Smooth muscle cell (in vitro differentiated cells): ENCODE results near the gene TMEM117. TPM values are rescaled to one million over a fixed set of nuclear protein-coding genes. Genes with fewer than 3 reads are reported as not detected.

ENCODE experiments used
- DNase-seq: peaks from one replicate; lab custom pipeline; 2025; ENCODE audit not compliant: unreplicated experiment; lab: John Stamatoyannopoulos, UW
- H2AFZ ChIP-seq: fragments of 200-600 bp; sonication (generic); 2 replicates; pipeline ENCODE4 v1.6.0; 2016; ENCODE audit warnings: antibody characterized with exemption, low read depth, mild to moderate bottlenecking
- H3F3A ChIP-seq: fragments of 200-600 bp; sonication (generic); 2 replicates; pipeline ENCODE4 v1.6.0; 2017; ENCODE audit warnings: antibody characterized with exemption, low read depth
- H3K27ac ChIP-seq: fragments of 200-600 bp; sonication (generic); 2 replicates; pipeline ENCODE4 v1.5.1; 2016; ENCODE audit warnings: low read depth, mild to moderate bottlenecking
- H3K27me3 ChIP-seq: fragments of 200-600 bp; sonication (generic); 2 replicates; pipeline ENCODE4 v1.6.1; 2016; ENCODE audit warnings: low read depth, mild to moderate bottlenecking
- H3K36me3 ChIP-seq: fragments of 200-600 bp; sonication (generic); 2 replicates; pipeline ENCODE4 v1.5.1; 2016; ENCODE audit warnings: low read depth
- H3K4me1 ChIP-seq: fragments of 200-600 bp; sonication (generic); 2 replicates; pipeline ENCODE4 v1.5.1; 2016; ENCODE audit warnings: low read depth
- H3K4me2 ChIP-seq: fragments of 200-600 bp; sonication (generic); 2 replicates; pipeline ENCODE4 v1.6.0; 2016; ENCODE audit warnings: mild to moderate bottlenecking
- H3K4me3 ChIP-seq: fragments of 200-600 bp; sonication (generic); 2 replicates; pipeline ENCODE4 v1.5.1; 2016; ENCODE audit warnings: mild to moderate bottlenecking
- H3K79me2 ChIP-seq: fragments of 200-600 bp; sonication (generic); 2 replicates; pipeline ENCODE4 v1.6.0; 2016; ENCODE audit warnings: low read depth, mild to moderate bottlenecking
- H3K9ac ChIP-seq: fragments of 200-600 bp; sonication (generic); 2 replicates; pipeline ENCODE4 v1.6.0; 2016; ENCODE audit warnings: low read depth
- H3K9me3 ChIP-seq: fragments of 200-600 bp; sonication (generic); replicated peaks from 2 replicates; pipeline ENCODE4 v1.5.1; 2016; ENCODE audit warnings: low read depth
- H4K20me1 ChIP-seq: fragments of 200-600 bp; sonication (generic); 2 replicates; pipeline ENCODE4 v1.6.0; 2016; ENCODE audit warnings: low read depth
- WGBS: methylation state at CpG from one replicate; pipeline ENCODE4 v1.1.7; 2016; ENCODE audit warnings: low lambda C conversion rate; 5-methylcytosine and 5-hydroxymethylcytosine counted together
- polyA plus RNA-seq: library from polyadenylated mRNA; unstranded; fragments of >200 nt; fragmentation: Nextera tagmentation; extraction: Ambion mirVana; gene quantifications from 2 replicates; pipeline ENCODE4 v1.2.1, GENCODE V29; 2016
- total RNA-seq: library from RNA; depleted of rRNA; stranded (reverse); fragments of >200 nt; gene quantifications from 2 replicates; pipeline ENCODE4 v1.2.3, GENCODE V29; 2014
- TF ChIP-seq, protein P1 (sequence below): fragments of 200-600 bp; sonication (generic); IDR thresholded peaks from 2 replicates; pipeline ENCODE4 v1.5.1; 2017; ENCODE audit warnings: borderline replicate concordance, mild to moderate bottlenecking, antibody characterized with exemption; ENCODE audit not compliant: insufficient read depth, poor library complexity, severe bottlenecking

TMEM117 gene
- total and polyA plus RNA-seq, 2 experiments from 2014 or later = 13.0 to 38.9 TPM

DNA sequence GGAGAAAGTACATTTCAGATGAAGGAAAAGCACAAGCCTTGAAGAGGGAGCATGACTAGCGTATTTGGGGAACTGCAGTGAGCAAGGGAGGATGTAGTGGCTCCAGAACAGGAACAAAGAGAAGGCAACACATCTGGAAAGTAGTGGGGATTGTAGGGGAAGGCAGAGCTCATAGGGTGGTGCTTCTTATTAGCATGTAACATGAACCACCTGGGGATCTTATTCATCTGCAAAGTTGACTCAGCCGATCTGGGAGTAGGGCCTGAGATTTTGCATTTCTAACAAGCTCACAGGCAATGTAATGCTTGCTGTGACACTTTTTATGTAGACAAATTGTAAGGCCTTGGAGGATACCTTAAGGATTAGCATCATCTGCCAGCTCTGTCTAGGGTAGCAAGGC is 592.9 kb downstream of the TMEM117 start:
- TF ChIP-seq, protein P1, sequence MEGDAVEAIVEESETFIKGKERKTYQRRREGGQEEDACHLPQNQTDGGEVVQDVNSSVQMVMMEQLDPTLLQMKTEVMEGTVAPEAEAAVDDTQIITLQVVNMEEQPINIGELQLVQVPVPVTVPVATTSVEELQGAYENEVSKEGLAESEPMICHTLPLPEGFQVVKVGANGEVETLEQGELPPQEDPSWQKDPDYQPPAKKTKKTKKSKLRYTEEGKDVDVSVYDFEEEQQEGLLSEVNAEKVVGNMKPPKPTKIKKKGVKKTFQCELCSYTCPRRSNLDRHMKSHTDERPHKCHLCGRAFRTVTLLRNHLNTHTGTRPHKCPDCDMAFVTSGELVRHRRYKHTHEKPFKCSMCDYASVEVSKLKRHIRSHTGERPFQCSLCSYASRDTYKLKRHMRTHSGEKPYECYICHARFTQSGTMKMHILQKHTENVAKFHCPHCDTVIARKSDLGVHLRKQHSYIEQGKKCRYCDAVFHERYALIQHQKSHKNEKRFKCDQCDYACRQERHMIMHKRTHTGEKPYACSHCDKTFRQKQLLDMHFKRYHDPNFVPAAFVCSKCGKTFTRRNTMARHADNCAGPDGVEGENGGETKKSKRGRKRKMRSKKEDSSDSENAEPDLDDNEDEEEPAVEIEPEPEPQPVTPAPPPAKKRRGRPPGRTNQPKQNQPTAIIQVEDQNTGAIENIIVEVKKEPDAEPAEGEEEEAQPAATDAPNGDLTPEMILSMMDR = no peak
- H3K27ac ChIP-seq = no peak overlapping the region
- no peaks in the 10 kb centered on the region for H3K79me2 ChIP-seq
- no peak overlapping the region for H3K4me3 ChIP-seq
- peaks cover 6% of the 10 kb centered on the region for H3K4me1 ChIP-seq
- H3K9me3 ChIP-seq = no peaks in the 10 kb centered on the region
- no peaks in the 10 kb centered on the region for H4K20me1 ChIP-seq
- no peak overlapping the region for H2AFZ ChIP-seq
- no peak overlapping the region for H3K4me2 ChIP-seq
- H3K27me3 ChIP-seq = no peaks in the 10 kb centered on the region
- H3K9ac ChIP-seq = no peak overlapping the region
- 36% methylated on average over 2 of the region's 2 CpGs for WGBS
- no peaks in the 10 kb centered on the region for H3K36me3 ChIP-seq
- no peak for DNase-seq
- no peaks in the 10 kb centered on the region for H3F3A ChIP-seq

DNA sequence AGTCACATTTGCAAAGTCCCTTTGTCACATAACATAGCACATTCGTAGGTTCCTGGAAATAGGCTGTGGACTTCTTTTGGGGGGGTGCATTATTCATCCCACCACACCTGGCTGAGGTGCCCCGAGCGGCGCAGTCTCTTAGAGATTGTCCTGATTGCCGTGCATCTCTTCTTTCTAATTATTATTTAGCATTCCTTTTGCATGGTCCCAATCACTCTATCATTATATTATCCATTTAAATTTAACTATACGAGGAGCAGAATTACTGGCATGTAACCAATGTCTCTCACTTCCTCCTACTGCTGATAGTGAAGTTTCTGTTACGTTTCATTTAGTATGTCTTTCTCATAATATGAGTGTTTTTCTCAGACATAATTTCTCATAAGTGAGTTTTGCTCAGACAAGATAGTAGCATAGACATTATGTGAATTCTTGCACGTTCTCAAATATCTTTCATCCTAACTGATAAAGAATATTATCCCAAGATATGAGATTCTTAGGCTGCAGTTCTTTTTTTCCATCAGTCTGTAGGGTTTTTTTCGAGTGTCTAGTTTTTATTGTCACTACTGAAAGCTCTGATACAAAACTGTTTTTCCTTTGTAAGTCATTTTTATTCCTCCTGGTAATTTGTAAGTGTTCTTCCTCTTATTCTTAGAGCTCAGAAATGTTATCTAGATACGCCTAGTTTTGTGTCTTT is 595.9 kb downstream of the TMEM117 start:
- Histone ChIP-seq H3K79me2 (no peaks in the 10 kb centered on the region), H2AFZ (no peak overlapping the region), H3K36me3 (no peaks in the 10 kb centered on the region), H3K4me3 (no peak overlapping the region), H3K4me1 (peaks cover 6% of the 10 kb centered on the region), H3K27me3 (no peaks in the 10 kb centered on the region), H3K9me3 (no peaks in the 10 kb centered on the region), H3K27ac (no peak overlapping the region), H4K20me1 (no peaks in the 10 kb centered on the region), H3K4me2 (no peak overlapping the region), H3F3A (no peaks in the 10 kb centered on the region), H3K9ac (no peak overlapping the region)
- DNase-seq = no peak
- 78% methylated on average over 10 of the region's 10 CpGs for WGBS
- TF ChIP-seq, protein P1 = no peak

- Histone ChIP-seq H3K79me2 (no peaks in the 10 kb centered on the region), H3K27me3 (no peaks in the 10 kb centered on the region), H3K4me2 (no peak overlapping the region), H3K4me1 (peaks cover 5% of the 10 kb centered on the region), H3K4me3 (no peak overlapping the region), H4K20me1 (no peaks in the 10 kb centered on the region), H3K9me3 (no peaks in the 10 kb centered on the region), H3K36me3 (no peaks in the 10 kb centered on the region), H2AFZ (no peak overlapping the region), H3K9ac (no peak overlapping the region), H3K27ac (no peak overlapping the region), H3F3A (no peaks in the 10 kb centered on the region)
- 76% methylated on average over 1 of the region's 1 CpG for WGBS
- DNase-seq = no peak
- TF ChIP-seq, protein P1 = no peak
Measured at GRCh38 chr12:44433659-44434058, 597.8 kb downstream of the TMEM117 start.

GRCh38 chr12:44436756-44437155 is 600.9 kb downstream of the TMEM117 start:
- no peak overlapping the region for H3K4me3 ChIP-seq
- no peaks in the 10 kb centered on the region for H3F3A ChIP-seq
- no peak for DNase-seq
- no peaks in the 10 kb centered on the region for H3K27me3 ChIP-seq
- H3K79me2 ChIP-seq = no peaks in the 10 kb centered on the region
- H3K4me1 ChIP-seq = no peaks in the 10 kb centered on the region
- WGBS = 91% methylated on average over 5 of the region's 5 CpGs
- no peak overlapping the region for H3K9ac ChIP-seq
- H3K36me3 ChIP-seq = no peaks in the 10 kb centered on the region
- TF ChIP-seq, protein P1 = no peak
- no peak overlapping the region for H3K4me2 ChIP-seq
- no peak overlapping the region for H2AFZ ChIP-seq
- H3K9me3 ChIP-seq = no peaks in the 10 kb centered on the region
- no peak overlapping the region for H3K27ac ChIP-seq
- no peaks in the 10 kb centered on the region for H4K20me1 ChIP-seq
